Heart left ventricle (tissue), 13 donors: Measurements from ENCODE around the gene VPREB3.
A peak's percentile ranks its signal among the peaks of the same experiment; 100 is the strongest.

Experiments used
- CTCF ChIP-seq, 12 donors: fragments of 200-600 bp; sonication (generic) in 4 of 12; IDR thresholded peaks; one replicate each; pipeline versions ENCODE4 v1.5.0 to v1.8.0; 2018 to 2022; ENCODE audit warnings: antibody characterized with exemption in 12 of 12, mild to moderate bottlenecking in 5 of 12
- POLR2A ChIP-seq, 2 donors: fragments of 450-650 bp; IDR thresholded peaks; one replicate each; pipeline ENCODE4 v1.6.1; 2017; ENCODE audit warnings: antibody characterized with exemption in 2 of 2, mild to moderate bottlenecking in 2 of 2, moderate library complexity in 2 of 2
- donor health status: ischemic (EF 13 %, LVEDD 7.1; RV severe dilation, severe dysfunction).
- donor health status: DM: no; HTN: yes; CAD: no.
- donor health status: DM: no; HTN: no; CAD: no.
- donor health status: ischemic (EF 25% LVEDD 6.9; RV normal size, moderate dysfunction).
- donor health status: ischemic (EF 25% LVEDD 5.7; RV mildly dilated, moderate dysfunction).
- donor health status: ischemic (EF 35%, LVEDD 5.7; RV mildly dilated, moderate dysfunction).
- donor health status: nonischemic (EF 11% LVEDD 7.7; RV severe dilation, severe dysfunction).
- donor health status: DM: yes; HTN: yes; CAD: no.
- donor health status: PGD.
- donor health status: ischemic (EF 29% LVEDD 5.4; RV normal size, mild dysfunction).
- donor health status: nonischemic (EF 23%, LVEDD 6.1; RV moderate dilation, normal function).

- no peak for TF ChIP-seq CTCF (IDR thresholded peaks at IDR 0.05)
- peak in 1 of 2 donors; percentile 92 for TF ChIP-seq POLR2A (IDR thresholded peaks at IDR 0.05)
Measured at GRCh38 chr22:23716811-23717801, 37.1 kb downstream of the VPREB3 start.
